Endometrial microvascular endothelial cells (primary cell): ENCODE results near the gene WDR37. TPM values are rescaled to one million over a fixed set of nuclear protein-coding genes. Genes with fewer than 3 reads are reported as not detected.

Source experiments
- in situ Hi-C: cut with HindIII; loops from 2 replicates; pipeline ENCODE4 v1.10.0; 2017; ENCODE audit warnings: low sequenced_read_pairs, low pct_unique_long_range_greater_than_20kb; ENCODE audit errors: inconsistent ontology term
- total RNA-seq: library from RNA; depleted of rRNA; stranded (reverse); fragments of >200 nt; gene quantifications from one replicate; pipeline ENCODE4 v1.2.3, GENCODE V29; 2015; ENCODE audit errors: inconsistent ontology term

WDR37 gene
- total RNA-seq, 1 donor from 2014 or later = 8.6 TPM

GRCh38 chr10:1138529-1138928, 82.3 kb downstream of the WDR37 start:
- in situ Hi-C loops = no loop called here

DNA sequence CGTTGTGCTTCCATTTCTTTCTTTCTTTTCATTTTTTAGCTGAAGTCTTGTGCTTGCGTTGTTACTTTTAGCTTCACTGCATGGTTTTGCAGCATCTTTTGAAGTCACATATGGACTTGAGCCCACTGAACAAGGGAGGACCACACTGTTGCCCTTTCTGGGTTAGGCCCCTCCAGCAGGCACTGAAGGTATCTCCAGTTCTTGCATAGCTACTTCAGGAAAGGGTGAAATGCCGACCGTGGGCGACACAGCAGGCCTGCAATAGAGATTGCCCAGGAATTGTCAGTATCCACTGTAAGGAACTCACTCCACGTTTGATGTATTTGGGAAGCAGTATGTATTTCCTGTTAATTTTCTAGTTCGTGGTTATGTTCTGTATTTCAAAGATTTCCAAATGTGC, 85.1 kb downstream of the WDR37 start:
- in situ Hi-C loops = no loop called here

GRCh38 chr10:1141701-1142100, 85.5 kb downstream of the WDR37 start:
- in situ Hi-C loops = no loop called here

- in situ Hi-C loops = no loop called here
Measured at GRCh38 chr10:1142596-1142995, 86.4 kb downstream of the WDR37 start.

DNA sequence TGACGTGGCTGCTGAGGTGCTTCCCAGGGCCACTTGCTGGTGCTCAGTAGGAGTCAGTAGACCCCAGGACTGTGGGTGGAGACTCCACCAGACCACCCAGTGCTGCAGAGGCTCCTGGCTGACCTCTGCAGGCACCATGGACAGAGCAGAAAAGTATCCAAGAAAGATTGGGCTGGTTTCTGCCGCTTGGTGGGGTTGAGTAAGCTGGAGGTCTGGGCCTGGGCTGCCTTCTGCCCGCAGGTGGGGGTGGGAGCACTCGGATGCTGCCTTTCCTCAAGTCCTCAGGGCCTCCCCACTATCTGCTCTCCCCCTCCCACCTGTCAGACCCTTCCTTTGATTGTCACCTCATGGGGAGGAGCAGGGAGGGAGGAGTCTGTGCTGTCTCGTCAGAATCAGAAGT, 91.6 kb downstream of the WDR37 start:
- in situ Hi-C loops = no loop called here

GRCh38 chr10:1148855-1149605, 92.8 kb downstream of the WDR37 start:
- in situ Hi-C loops = no loop called here

DNA sequence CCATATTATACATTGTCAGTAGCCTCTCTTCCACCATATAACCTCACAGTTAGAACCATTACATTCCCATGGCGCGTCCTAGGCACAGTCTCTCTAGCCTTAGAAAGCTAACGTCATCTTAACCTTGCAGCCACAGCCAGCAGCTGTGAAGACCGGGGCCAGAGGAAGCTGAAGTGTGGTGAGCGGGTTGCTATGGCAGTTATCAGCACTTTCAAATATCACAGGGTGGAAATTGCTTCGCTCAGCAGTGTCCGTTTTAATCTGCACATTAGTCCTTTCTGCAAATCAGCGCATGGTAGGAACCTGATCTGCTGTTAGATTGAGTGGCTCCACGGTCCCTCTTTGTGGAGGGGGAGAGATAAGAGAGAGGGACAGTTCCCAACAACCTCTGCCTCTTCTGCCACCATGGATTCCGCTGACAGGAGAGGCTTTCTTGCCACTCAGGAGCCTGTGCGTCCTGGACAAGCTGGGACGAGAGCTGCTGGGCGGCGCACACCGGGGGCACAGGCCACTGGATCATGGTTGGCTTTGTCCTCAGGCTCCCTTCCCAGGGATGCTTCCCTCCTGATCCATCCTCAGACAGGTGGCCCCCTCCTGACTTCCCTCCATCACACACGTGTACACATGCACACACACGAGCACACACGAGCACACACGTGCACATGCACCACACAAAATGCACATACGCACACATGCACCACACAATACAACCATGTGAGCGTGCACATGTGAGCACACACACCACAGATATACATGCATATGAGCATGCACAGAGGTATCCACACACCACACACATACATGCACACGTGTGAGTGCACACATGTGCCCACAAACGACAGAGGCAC, 93.8 kb downstream of the WDR37 start:
- in situ Hi-C loops = no loop called here

DNA sequence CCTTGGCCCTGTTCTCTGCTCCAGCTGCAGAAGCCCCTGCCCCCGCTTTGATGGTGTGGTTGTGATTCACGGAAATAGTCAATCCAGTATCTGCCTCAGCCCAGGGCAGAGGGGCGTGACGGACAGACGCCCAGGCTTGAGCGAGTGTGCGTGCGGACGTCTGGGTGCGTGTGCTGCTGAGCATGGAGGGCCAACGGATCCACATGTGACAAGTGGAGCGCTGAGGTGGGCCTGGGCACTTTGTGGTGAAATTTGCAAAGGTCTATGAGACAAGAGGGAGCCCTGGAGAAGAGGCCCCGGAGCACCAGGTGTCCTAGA, 94.4 kb downstream of the WDR37 start:
- in situ Hi-C loops = no loop called here

GRCh38 chr10:1151076-1152033, 95.2 kb downstream of the WDR37 start:
- in situ Hi-C loops = no loop called here

- in situ Hi-C loops = no loop called here
Measured at GRCh38 chr10:1152386-1153250, 96.4 kb downstream of the WDR37 start.

DNA sequence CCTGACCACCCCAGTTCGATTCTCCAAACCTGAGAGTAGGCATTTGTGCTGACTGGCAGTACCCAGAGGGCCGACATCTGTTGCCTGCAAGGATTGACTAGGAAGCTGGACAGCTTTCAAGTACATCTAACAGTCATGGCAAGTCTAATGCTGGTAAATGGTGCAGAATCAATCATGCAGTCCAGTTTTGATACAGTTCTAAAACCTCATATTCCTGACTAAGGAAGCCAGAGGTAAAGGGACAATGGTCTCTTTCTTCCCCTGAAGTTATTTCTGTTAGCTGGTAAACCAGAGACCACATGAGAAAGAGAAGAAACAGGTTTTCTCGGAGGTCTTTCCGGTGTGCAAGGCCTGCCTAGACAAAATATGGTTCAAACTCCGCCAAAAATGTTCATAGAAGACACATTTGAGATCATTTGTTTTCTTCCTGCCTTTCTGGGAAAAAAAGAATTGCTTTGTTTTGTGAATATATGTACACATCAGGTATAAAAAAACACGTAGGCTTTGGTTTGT, 97.1 kb downstream of the WDR37 start:
- in situ Hi-C loops = no loop called here

DNA sequence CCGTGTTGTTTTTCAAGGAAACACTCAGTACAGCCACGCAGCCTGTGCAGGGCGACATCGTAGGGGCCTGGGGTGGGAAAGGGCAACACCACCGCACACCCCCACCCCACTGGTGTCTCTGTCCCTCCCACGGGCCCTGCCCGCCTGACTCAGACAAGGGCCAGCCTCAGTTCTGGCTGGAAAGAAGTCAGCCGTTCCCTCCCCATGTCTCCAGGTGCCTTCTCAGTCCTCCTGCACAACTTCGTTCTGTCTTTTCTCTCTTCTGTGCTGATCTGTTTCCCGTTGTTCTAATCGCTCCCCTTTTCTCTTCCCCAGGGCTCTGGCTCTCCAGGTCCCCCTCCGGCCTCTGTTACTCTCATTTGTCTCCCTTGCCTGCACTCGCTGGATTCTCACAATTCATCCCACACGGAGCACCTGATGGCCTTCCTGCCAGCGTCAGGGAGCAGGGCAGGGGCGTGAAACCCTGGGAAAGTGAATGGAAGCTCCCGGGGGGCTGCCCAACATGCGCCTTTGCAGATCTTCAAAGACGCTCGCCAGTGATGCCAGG, 97.7 kb downstream of the WDR37 start:
- in situ Hi-C loops = no loop called here

DNA sequence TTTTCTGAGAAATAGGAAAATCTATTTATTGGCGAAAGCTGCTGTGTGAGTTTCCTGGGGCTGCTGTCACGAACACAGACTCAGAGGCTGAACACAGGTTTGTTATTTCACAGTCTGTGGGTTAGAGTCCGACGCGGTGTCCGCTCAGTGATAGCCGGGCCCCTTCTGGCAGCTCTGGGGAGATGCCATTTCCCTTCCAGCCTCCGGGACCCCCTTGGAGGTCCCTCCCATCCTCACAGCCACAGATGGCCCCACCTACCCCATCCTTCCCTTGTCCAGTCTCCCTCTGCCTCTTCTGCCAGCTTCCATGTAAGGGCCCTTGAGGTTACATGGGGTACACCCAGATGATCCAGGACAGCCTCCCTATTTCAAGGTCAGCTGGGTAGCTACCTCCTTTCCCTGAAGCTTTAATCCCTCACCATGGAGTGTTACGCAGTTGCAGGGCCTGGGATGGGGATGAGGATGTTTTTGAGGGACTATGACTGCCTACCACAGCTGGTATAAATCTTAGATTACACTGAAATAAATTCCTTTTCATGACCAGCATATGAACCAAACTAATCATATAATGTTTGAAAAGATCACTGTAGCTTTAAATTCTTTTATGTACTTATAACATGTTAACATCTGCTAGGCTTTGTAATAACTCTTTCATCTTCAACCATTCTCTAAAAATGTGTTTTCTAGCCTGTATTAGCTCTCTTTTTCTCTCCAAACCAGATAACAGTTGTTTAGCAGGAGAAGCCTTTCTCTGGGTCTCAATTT, 98.5 kb downstream of the WDR37 start:
- in situ Hi-C loops = no loop called here

- in situ Hi-C loops = no loop called here
Measured at GRCh38 chr10:1155791-1156615, 99.8 kb downstream of the WDR37 start.

GRCh38 chr10:1156616-1156886, 100.4 kb downstream of the WDR37 start:
- in situ Hi-C loops = no loop called here

- in situ Hi-C loops = no loop called here
Measured at GRCh38 chr10:1156921-1157614, 100.9 kb downstream of the WDR37 start.
